ENCODE measurements around the gene MRAP2. TPM values are rescaled to one million over a fixed set of nuclear protein-coding genes. Genes with fewer than 3 reads are reported as not detected.

MRAP2 gene
- polyA plus RNA-seq (ENCODE audit: insufficient read length in 12 of 12), result 10 to 100 TPM in 10 of 12 donors, 1 to 10 TPM in 1, not detected in 1; 8.5 to 40.7 (median 26.3) TPM
- long read RNA-seq, donor 1, result 0 reads
- long read RNA-seq, donor 2, transcript MRAP2-201 (4 exons, 2,153 nt), result major isoform, 10 of 30 reads
- long read RNA-seq, donor 2, partial matches to known transcripts, result 20 of 30 reads
- long read RNA-seq, donor 2, other reads (novel, unspliced or antisense), result 0 of 30 reads
- long read RNA-seq, donor 3, partial matches to known transcripts, result 0 of 4 reads
- long read RNA-seq, donor 3, other reads (novel, unspliced or antisense), result 0 of 4 reads
- long read RNA-seq, donor 4, partial matches to known transcripts, result 0 of 1 reads
- long read RNA-seq, donor 4, other reads (novel, unspliced or antisense), result 0 of 1 reads
- long read RNA-seq, donor 5, transcript MRAP2-201 (4 exons, 2,153 nt), result major isoform, 11 of 11 reads
- long read RNA-seq, donor 5, partial matches to known transcripts, result 0 of 11 reads
- long read RNA-seq, donor 5, other reads (novel, unspliced or antisense), result 0 of 11 reads
- long read RNA-seq, donor 6, transcript MRAP2-201 (4 exons, 2,153 nt), result major isoform, 5 of 5 reads
- long read RNA-seq, donor 6, partial matches to known transcripts, result 0 of 5 reads
- long read RNA-seq, donor 6, other reads (novel, unspliced or antisense), result 0 of 5 reads
- long read RNA-seq, donor 7, transcript MRAP2-201 (4 exons, 2,153 nt), result major isoform, 7 of 7 reads
- long read RNA-seq, donor 7, partial matches to known transcripts, result 0 of 7 reads
- long read RNA-seq, donor 7, other reads (novel, unspliced or antisense), result 0 of 7 reads
- long read RNA-seq, donor 8, transcript MRAP2-201 (4 exons, 2,153 nt), result major isoform, 11 of 34 reads
- long read RNA-seq, donor 8, partial matches to known transcripts, result 23 of 34 reads
- long read RNA-seq, donor 8, other reads (novel, unspliced or antisense), result 0 of 34 reads
- long read RNA-seq, donor 9, partial matches to known transcripts, result 0 of 3 reads
- long read RNA-seq, donor 9, other reads (novel, unspliced or antisense), result 0 of 3 reads
- long read RNA-seq, donor 10, transcript MRAP2-201 (4 exons, 2,153 nt), result major isoform, 11 of 11 reads
- long read RNA-seq, donor 10, partial matches to known transcripts, result 0 of 11 reads
- long read RNA-seq, donor 10, other reads (novel, unspliced or antisense), result 0 of 11 reads
- long read RNA-seq, donor 11, transcript MRAP2-201 (4 exons, 2,153 nt), result major isoform, 15 of 31 reads
- long read RNA-seq, donor 11, partial matches to known transcripts, result 16 of 31 reads
- long read RNA-seq, donor 11, other reads (novel, unspliced or antisense), result 0 of 31 reads

GRCh38 chr6:84033523-84034451 lies at the start of gene MRAP2:
Gene MRAP2, plus strand, starts transcription at chr6:84033772. Its CDS starts 21,547 bp downstream, at chr6:84055319.
- DNase-seq, result no peak

- no peak for DNase-seq
Measured at GRCh38 chr6:83984411-83984810, 49.2 kb upstream of the MRAP2 start.

GRCh38 chr6:83985308-83985713 lies 48.3 kb upstream of the MRAP2 start:
- no peak for DNase-seq

GRCh38 chr6:83985715-83986114 lies 47.9 kb upstream of the MRAP2 start:
- DNase-seq, result no peak

GRCh38 chr6:83998021-83998584 lies 35.5 kb upstream of the MRAP2 start:
- DNase-seq, result no peak

GRCh38 chr6:84001119-84001518 lies 32.5 kb upstream of the MRAP2 start:
- no peak for DNase-seq

- no peak for DNase-seq
Measured at GRCh38 chr6:84002226-84002625, 31.3 kb upstream of the MRAP2 start.

- DNase-seq, result no peak
Measured at GRCh38 chr6:84003131-84003530, 30.4 kb upstream of the MRAP2 start.

- DNase-seq, result no peak
Measured at GRCh38 chr6:84003654-84004053, 29.9 kb upstream of the MRAP2 start.

GRCh38 chr6:84007871-84008270 lies 25.7 kb upstream of the MRAP2 start:
- DNase-seq, result no peak

- no peak for DNase-seq
Measured at GRCh38 chr6:84013354-84013753, 20.2 kb upstream of the MRAP2 start.

GRCh38 chr6:84013931-84014330 lies 19.6 kb upstream of the MRAP2 start:
- DNase-seq, result no peak

GRCh38 chr6:84016029-84016428 lies 17.5 kb upstream of the MRAP2 start:
- no peak for DNase-seq

GRCh38 chr6:84017709-84018452 lies 15.7 kb upstream of the MRAP2 start:
- no peak for DNase-seq

GRCh38 chr6:84018453-84019061 lies 15.0 kb upstream of the MRAP2 start:
- no peak for DNase-seq

- no peak for DNase-seq
Measured at GRCh38 chr6:84019141-84019841, 14.3 kb upstream of the MRAP2 start.

GRCh38 chr6:84019842-84020211 lies 13.7 kb upstream of the MRAP2 start:
- DNase-seq, result no peak

- DNase-seq, result no peak
Measured at GRCh38 chr6:84021625-84022024, 11.9 kb upstream of the MRAP2 start.
